HG03097 (cell line): Measurements from ENCODE around the gene FXN.

ENCODE experiments used
- ATAC-seq: cut with Tn5 transposase; IDR thresholded peaks from one replicate; pipeline ENCODE4 v1.9.1; 2021; ENCODE audit not compliant: unreplicated experiment, low FRiP score

Gene FXN

GRCh38 chr9:69134412-69134811, 98.9 kb downstream of the FXN start:
- ATAC-seq: no peak

- no peak for ATAC-seq
Observed at GRCh38 chr9:69136185-69136584, 100.6 kb downstream of the FXN start.

- no peak for ATAC-seq
Observed at GRCh38 chr9:69136779-69137178, 101.2 kb downstream of the FXN start.

GRCh38 chr9:69137311-69137710, 101.8 kb downstream of the FXN start:
- no peak for ATAC-seq

GRCh38 chr9:69139596-69139995, 104.0 kb downstream of the FXN start:
- no peak for ATAC-seq

GRCh38 chr9:69140123-69140735, 104.7 kb downstream of the FXN start:
- ATAC-seq: no peak

GRCh38 chr9:69141851-69142250, 106.3 kb downstream of the FXN start:
- no peak for ATAC-seq

GRCh38 chr9:69143291-69143690, 107.7 kb downstream of the FXN start:
- no peak for ATAC-seq

GRCh38 chr9:69145144-69145715, 109.7 kb downstream of the FXN start:
- no peak for ATAC-seq

- no peak for ATAC-seq
Observed at GRCh38 chr9:69147041-69147834, 111.7 kb downstream of the FXN start.

- ATAC-seq: no peak
Observed at GRCh38 chr9:69149321-69149807, 113.8 kb downstream of the FXN start.
